T follicular helper cell (primary cell): ENCODE results near the gene CHD5.

ENCODE experiments used
- DNase-seq: peaks from one replicate; pipeline ENCODE4 v3.0.0-alpha.2; 2020; ENCODE audit warnings: low read depth

CHD5 gene

DNA sequence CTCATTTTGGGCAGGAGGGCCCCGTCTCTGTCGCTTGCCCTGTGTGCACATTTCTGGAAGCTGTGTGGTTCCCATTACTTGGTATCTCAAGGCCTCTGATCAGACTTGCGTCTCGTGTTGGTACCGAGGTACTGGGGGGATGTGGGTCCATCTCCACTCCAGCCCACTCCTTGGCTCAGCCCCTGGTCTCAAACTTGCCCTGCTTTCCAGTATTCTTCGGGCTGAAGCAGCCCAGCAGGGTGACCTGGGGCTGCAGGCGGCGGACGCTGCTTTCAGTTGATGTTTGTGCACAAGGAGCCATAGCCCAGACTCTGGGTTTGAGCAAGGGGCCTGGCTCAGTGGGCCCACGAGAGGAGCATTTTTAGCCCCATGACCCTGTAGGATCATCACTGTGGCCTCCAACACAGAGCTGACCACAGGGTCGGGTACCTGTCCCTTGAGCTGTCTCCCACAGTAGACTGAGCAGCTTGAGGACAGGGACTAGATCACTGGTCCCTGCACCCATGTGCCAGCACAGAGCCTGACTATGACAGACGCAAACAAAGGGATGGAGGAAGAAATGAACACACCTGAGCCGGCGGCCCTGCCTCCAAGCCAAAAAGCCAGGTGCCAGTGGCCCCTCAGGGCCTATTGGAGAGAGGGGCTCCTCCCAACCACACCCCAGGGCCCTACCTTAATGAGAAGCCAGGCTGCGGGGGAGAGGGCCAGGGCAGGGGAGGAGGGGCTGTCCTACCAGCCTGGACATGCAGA lies 46.8 kb downstream of the CHD5 start:
- no peak for DNase-seq

DNA sequence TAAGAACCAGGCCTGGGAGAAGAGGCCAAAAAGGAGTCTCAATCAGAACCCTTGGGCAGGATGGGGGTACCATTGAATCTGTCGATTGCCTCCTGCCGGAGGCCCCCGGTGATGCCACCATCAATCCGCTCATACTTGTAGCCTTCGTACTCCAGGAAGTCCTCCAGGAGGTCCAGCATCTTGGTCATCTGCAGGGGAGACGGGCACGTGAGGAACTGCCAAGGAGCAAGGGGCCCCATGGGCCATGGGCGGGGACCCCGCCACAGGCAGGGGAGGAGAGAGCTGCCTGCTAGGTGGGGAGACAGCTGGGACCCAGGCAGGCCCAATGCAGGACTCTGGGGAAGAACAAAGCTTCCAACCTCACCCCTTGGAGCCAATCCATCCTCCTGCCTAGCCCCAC lies 48.6 kb downstream of the CHD5 start:
- no peak for DNase-seq

DNA sequence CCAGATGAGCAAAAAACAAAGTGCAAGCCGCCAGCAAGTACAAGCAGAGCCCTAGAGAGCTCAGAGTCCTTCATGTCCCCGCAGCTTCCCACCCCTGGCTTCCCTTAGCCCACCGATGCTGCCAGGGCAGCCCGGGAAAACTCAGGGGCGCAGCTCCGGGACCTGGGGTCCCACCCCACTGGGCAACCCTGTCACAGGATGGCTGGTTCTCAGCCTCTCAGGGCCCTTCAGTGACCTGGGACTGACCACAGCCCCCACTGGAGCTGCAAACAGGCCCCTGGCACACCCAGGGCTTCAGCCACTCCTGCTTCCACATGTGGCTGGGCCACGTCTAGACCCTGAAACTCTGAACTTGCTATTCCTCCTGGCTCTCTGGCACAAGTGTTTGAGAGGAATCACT lies 49.5 kb downstream of the CHD5 start:
- no peak for DNase-seq

DNA sequence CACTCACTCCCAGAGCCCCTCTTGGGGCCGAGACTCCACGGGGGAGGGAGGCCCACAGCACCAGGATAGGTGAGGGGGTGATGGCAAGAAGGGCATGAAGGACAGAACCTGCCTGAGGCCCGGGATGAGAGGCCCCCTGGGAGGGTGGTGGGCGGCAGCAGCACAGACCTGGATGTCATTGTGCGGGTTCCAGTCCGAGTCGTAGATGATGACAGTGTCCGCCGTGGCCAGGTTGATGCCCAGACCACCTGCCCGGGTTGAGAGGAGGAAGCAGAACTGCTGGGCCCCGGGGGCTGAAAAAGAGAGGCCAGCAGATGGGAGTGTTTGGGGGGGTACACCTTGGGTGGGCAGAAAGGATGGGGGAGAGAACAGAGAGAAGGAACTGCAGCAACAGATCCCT lies 50.1 kb downstream of the CHD5 start:
- DNase-seq = no peak

DNA sequence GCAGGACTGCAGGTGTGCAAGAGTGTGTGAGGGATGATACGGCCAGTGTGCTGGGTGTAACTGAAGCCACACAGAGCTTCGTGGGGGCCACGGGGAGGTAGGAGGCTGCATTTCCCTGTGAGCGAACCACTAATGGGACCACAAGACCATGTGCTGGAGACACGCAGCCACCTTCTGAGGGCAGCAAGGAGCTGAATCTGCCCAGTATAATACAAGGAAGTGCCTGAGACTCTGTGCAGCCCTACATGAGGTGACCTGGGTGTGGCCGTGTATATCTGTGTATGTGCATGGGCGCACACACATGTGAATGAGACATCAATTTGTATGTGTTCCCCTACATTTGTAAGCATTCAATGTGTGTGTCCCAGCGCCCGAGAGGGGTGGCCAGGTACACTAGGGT lies 50.8 kb downstream of the CHD5 start:
- DNase-seq = no peak

DNA sequence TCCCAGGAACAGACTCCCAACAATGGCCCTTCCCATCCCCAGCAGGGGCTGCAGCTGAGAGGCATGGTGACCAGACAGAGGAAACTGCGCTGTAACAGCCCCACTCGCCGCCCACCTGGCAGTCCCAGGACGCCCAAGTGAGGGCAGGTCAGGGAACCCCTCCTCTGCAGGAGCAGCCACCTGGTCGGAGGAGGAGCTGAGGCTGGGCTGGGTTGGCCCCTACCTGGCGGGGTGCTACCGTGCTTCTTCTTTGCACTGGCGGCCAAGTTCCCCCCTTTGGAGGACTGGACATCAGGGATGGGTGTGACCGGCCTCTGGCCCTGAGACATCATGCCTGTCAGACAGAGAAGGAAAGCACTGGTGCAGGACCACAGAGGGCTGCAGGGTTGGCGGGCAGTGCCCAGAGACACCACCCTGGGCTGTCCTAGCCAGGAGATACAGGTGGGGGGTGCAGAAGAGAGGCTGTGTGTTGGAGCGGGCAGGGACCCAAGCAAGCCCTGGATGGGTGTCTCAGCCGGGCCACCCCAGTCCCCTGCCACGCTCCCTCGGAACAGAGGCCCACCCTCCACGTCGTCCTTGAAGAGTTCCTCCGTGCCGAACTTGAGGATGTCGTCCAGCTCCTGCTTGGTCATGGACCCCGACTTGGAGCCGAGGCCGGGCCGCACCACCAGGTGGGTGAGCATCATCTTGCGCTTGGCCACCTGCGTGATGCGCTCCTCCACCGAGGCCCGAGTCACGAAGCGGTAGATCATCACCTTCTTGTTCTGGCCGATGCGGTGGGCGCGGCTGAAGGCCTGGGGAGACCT lies 51.6 kb downstream of the CHD5 start:
- DNase-seq = no peak

DNA sequence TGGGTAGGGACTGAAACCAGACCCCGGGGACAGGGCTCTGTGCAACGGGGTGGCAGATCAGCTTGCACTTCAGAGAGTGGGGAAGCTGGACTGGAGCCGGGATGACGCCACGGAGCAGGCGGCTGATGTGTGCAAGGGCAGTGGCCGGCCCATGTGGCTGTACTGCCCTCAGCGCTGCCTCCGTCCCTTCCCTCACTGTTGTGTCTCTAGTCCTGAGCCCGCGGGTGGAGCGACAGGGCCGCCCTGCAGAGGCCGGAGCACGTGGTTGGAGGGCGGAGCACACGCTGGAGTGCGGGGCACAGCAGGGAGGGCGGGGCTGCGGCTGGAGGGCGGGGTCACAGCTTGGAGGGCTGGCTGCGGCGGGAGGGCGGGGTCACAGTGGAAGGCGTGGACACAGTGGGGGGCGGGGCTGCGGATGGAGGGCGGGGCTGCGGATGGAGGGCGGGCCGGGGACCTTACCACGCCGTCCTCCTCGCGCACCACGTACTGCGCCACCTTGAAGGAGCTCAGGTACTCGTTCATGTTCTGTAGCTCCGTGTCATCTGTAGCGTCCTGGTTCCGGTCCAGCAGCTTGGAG lies 52.4 kb downstream of the CHD5 start:
- DNase-seq = peak; percentile 76

DNA sequence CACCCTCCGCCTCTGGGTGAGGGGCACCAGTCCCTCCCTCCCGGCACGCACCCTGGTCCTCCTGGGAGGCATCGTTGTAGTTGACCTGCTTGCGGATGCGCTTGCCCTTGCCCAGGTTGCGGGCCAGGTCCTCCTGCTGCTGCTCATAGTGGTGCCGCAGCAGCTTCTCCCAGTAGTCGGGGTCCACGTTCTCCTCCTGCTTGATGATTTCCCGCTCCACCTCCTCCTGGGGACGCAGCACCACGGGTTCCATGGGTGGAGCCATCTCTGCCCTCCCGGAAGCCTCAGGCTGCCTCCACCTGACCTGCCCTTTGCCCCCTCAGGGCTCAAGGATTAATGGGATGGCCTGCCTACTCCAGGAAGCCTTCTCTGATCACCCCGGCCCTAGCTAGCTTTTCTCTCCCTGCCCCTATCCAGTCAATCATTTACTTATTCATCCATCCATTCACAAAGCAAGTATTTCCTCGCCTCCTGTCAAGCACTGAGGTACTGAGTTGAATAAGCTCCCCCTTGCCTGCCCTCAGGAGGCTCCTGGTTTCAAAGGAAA lies 53.5 kb downstream of the CHD5 start:
- no peak for DNase-seq

DNA sequence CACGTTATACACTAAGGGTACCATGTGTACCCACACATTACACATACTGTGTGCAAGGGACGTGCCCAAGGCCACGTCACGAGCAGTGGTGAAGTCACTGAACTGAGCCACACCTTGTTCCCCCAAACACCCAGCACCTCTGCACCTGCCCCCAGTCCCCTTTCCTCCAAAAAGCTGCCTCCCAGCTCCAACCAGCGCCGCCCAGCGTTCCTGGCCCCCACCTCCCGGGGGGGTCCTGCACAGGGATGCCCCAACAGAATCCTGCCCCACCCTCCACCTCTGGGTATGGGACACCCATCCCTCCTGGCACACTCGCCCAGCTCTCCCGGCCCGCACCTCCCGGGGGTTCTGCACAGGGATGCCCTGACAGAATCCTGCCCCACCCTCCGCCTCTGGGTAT lies 54.1 kb downstream of the CHD5 start:
- DNase-seq = no peak

DNA sequence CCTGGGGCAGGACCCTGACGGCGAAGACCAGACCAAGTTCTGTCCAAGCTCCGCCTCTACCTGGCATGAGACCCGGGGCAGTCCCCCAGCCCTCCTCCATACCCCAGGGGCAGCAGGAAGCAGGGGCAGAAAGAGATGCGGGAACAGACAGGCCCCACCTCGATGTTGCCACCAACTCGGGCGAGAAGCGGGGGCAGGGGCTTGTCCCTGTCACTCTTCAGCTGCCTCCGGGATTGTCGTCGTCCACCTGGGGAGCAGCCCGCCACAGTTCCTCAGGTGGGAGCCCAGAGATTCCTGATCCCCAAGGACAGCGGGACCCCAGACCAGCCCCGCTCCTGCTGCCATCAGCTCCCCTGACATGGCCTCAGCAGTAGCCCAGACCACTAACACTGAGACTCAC lies 54.8 kb downstream of the CHD5 start:
- DNase-seq = no peak

DNA sequence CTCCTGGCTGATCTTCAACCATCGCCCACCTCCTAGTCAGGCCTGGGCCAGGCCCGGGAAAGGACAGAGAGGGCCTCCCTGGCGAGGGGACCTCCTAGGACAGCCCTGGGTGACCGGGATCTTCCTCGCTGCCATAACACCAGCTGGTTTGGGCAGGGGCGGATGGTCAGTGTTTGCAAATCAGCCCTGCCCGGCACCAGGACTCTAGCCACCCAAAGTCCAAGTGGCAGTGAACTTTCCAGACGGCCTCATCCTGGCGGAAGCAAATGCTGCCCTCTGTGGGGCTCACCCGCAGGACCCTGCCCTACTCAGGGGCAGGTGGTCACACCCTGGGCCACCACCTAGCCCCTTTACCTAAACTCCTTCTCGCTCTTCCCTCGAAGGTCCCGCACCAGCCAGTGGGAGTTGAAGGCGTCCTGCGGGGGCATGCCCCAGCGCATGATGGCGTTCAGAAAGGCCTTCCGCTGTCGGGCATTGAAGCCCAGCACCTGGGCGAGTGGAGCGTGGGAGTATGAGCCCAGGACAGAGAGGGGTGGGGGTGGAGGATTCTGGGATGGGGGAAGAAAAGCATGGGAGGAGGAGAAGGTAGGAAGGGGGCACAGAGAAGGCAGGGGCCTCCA lies 55.3 kb downstream of the CHD5 start:
- no peak for DNase-seq

DNA sequence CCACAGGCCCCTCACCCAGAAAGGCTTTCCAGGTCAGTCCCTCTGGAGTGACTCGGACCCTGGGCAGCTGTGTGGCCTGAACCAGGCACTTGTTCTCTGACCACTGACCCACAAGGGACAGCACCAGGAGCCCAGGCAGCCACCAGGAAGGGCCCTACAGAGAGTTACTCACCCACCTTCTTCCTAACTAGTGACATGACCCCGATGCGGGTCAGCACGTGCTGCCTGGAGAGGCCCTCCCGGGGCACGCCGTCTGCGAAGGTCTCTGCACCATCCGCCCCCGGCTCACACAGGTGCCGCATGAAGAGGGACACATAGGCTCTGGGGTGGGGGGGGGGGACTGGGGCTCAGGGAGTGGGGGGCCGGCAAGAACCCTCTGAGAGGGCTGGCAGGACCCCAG lies 55.8 kb downstream of the CHD5 start:
- DNase-seq = no peak

DNA sequence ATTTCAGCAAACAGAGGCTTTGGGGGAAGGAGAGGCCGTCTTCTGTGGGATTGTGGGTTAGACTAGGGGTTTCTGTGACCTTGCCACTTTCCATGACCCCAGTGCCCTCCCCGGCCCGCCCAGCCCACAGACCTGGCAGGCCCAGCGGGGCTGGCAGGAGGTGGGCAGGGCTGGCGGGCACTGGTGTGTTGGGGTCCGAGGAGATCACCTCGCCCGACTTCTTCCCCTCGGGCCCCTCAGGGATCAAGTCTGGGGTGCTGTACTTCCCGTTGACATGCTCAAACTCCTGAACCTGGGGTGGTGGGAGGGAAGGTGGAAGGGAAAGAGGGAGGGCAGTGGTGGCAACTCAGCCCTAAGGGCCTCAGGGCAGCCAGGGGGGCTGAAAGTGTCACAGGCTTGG lies 56.3 kb downstream of the CHD5 start:
- DNase-seq = no peak

DNA sequence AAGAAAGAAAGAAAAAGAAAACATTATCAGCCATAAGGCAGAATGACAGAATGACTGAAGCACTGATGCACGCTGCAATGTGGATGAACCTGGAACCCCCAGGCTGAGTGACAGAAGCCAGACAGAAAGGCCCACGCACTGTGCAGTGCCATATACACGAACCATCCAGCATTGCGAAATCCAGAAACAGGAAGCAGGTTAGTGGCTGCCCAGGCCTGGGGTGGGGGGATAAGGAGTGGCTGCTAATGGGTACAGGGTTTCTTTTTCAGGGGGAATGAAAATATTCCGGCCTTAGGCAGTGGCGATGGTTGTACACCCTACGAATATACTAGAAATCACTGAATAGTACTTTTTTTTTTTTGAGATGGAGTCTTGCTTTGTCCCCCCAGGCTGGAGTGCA lies 57.0 kb downstream of the CHD5 start:
- DNase-seq = no peak

DNA sequence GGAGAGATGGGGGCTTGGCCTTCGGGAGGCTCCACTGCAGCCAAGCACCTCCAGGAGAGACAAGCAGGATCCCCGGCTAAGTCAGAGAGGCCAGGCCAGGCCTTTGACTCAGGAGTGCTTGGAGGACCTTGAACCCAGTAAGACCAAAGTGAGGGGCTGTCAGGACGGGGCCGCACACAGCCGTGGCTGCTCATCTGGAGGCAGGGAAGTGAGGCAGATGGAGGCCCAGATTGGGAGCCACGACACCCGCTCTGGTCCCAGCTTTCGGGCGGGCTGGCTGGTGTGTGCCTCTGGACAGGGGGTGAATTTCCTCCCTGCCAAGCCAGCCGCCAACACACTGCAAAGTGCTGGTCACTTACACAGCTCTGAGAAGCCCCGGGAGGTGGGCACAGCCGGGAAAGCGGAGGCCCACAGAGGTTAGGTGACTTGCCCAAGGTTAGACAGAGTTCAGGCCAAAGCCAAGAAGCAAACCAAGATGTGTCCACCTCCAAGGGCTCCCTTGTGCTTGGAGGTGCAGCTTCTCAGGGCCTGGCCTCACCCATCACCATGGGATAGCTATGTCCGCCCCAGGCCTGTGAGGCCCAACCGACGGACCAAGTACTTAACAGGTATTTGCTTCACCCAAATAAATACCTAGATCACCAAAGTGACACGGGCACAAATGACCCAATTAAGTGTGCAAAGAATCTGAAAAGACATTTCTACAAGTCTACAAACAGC lies 58.3 kb downstream of the CHD5 start:
- DNase-seq = no peak

DNA sequence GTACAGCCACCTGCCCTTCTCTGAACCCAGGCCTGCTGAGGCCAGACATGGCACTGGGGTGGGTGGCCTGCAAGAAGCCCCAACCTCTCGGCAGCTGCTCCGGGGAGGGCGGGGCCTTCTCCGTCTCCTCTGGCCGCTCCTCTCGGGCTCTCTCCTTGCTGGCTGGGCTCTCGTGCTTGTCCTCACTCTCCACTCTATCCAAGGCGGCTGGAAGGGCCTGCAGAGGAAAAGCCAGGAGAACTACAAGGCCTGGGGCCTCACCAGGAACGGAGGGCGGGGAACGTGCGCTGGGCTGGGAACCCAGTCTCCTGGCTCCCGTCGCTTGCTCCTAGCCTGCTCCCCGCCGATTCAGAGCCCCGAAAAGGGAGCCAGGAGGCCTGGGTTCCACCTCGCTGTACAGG lies 59.1 kb downstream of the CHD5 start:
- no peak for DNase-seq

DNA sequence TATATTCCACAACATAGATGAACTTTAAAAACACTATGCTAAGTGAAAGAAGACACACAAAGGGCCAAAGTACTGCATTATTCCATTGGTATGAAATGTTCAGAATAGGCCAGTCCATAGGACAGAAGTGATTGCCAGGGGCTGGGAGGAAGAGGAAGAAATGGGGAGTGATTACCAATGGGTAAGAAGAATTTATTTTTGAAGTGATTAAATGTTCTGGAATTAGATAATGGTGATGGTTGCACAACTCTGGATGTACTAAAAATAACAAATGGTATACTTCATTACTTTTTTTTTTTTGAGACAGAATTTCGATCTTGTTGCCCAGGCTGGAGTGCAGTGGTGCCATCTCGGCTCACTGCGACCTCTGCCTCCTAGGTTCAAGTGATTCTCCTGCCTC lies 61.7 kb downstream of the CHD5 start:
- no peak for DNase-seq

DNA sequence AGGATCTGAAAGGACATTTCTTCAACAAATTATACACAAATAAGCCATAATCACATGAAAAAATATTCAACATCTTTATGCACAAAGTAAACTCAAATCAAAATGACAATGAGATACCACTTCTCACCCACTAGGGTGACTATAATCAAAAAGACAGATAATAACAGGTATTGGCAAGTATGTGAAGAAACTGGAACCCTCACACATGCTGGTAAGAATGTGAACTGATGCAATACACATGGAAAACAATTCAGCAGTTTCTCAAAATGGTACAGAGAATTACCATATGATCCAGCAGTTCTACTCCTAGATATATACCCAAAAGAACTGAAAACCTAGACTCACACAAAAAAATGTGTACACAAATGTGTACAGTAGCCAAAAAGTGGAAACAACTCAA lies 62.5 kb downstream of the CHD5 start:
- DNase-seq = no peak

DNA sequence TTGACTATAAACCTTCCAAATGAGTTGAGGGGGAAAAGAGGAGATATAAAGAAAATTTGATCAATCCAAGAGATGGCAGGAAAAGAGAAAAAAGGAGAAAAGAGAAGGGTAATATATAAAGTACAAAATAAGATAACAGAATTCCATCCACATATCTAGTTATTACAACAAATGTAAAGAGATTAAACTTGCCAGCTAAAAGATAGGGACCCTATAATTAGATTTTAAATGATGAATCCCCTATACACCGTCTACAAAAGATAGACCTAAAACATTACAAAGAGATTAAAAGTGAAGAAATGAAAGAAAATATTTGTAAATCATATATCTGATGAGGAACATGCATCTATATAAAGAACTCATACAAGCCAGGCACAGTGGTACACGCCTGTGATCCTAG lies 63.1 kb downstream of the CHD5 start:
- no peak for DNase-seq

DNA sequence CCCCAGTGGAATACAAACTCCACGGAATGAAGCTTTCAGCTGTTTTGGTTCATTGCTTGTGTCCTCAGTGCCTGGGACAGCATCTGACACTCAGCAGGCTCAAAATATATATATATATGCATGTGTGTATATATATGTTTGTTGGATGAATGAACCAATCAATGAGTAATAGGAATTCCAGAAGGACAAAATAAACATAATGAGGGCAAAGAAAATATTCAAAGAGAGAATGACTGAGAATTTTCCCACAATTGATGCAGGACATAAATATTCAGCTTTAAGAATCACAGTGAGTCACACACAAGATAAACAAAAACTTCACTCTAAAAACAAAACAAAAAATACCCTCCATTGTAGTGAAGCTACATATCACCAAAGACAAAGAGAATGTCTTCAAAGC lies 64.0 kb downstream of the CHD5 start:
- no peak for DNase-seq

DNA sequence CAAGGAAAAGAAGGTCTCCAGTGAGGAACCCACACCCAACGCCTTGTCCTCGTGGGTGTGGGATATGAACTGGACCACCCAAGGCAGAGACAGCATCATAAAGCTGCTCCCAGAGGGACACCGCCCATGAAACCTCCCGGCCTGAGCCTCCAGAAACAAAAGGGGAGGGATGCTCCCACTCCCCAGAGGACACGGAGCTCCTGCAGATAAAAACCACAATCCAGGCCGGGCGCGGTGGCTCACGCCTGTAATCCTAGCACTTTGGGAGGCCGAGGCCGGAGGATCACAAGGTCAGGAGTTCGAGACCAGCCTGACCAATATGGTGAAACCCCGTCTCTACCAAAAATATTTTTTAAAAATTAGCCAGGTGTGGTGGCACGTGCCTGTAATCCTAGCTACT lies 66.4 kb downstream of the CHD5 start:
- DNase-seq = no peak

DNA sequence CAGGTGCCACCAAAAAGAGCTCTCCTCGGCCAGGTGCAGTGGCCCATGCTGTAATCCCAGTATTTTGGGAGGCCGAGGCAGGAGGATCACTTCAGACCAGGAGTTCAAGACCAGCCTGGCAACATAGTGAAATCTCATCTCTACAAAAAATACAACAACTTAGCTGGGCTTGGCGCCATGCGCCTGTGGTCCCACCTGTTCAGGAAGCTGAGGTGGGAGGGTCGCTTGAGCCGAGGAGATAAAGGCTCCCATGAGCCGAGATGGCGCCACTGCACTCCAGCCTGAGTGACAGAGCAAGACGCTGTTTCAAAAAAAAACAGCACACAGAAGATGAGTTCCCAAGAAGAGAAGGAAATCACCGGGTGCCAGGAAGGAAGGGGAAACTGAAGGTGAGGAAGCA lies 67.0 kb downstream of the CHD5 start:
- DNase-seq = no peak
